ENCODE measurements around the gene CCNT1. TPM values are rescaled to one million over a fixed set of nuclear protein-coding genes. Genes with fewer than 3 reads are reported as not detected.
"Not testable (repeated sequence)": the region's sequence is repeated elsewhere in the genome, so short reads cannot be mapped to it uniquely, and the experiment has no call there.

Gene CCNT1
- total RNA-seq, 2 donors from 2014 or later = 53.4 to 64.0 TPM

GRCh38 chr12:48645354-48645753 is 71.2 kb downstream of the CCNT1 start:
- not testable (repeated sequence) for H3K27me3 Mint-ChIP-seq; H3K27ac Mint-ChIP-seq; H3K9me3 Mint-ChIP-seq; DNase-seq (ENCODE audit: low spot score); H3K4me3 Mint-ChIP-seq; ATAC-seq; H3K36me3 Mint-ChIP-seq; H3K4me1 Mint-ChIP-seq (ENCODE audit: low read depth in 2 of 2)

- no peak overlapping the region for H3K4me3 Mint-ChIP-seq
- H3K9me3 Mint-ChIP-seq = no peaks in the 10 kb centered on the region
- peaks cover 0 to 3% of the 10 kb centered on the region in 2 donors for H3K4me1 Mint-ChIP-seq (ENCODE audit: low read depth in 2 of 2)
- no peak overlapping the region for H3K27ac Mint-ChIP-seq
- no peak for DNase-seq (ENCODE audit: low spot score)
- peaks cover 3% of the 10 kb centered on the region for H3K36me3 Mint-ChIP-seq
- ATAC-seq = no peak
- no peaks in the 10 kb centered on the region for H3K27me3 Mint-ChIP-seq
Measured at GRCh38 chr12:48643011-48643410, 73.5 kb downstream of the CCNT1 start.

GRCh38 chr12:48641752-48642555 is 74.6 kb downstream of the CCNT1 start:
- not testable (repeated sequence) for H3K4me1 Mint-ChIP-seq (ENCODE audit: low read depth in 2 of 2); H3K4me3 Mint-ChIP-seq; H3K36me3 Mint-ChIP-seq; H3K9me3 Mint-ChIP-seq; H3K27me3 Mint-ChIP-seq; ATAC-seq; H3K27ac Mint-ChIP-seq; DNase-seq (ENCODE audit: low spot score)

GRCh38 chr12:48640854-48641253 is 75.7 kb downstream of the CCNT1 start:
- Mint-ChIP-seq H3K4me1 (ENCODE audit: low read depth in 2 of 2) (no peaks in the 10 kb centered on the region), H3K27ac (no peak overlapping the region), H3K9me3 (no peaks in the 10 kb centered on the region), H3K36me3 (no peaks in the 10 kb centered on the region), H3K27me3 (no peaks in the 10 kb centered on the region), H3K4me3 (no peak overlapping the region)
- DNase-seq (ENCODE audit: low spot score) (no peak), ATAC-seq (no peak)

GRCh38 chr12:48640428-48640827 is 76.1 kb downstream of the CCNT1 start:
- Mint-ChIP-seq H3K9me3 (no peaks in the 10 kb centered on the region), H3K4me3 (no peak overlapping the region), H3K4me1 (ENCODE audit: low read depth in 2 of 2) (no peaks in the 10 kb centered on the region), H3K27me3 (no peaks in the 10 kb centered on the region), H3K36me3 (no peaks in the 10 kb centered on the region), H3K27ac (no peak overlapping the region)
- DNase-seq (ENCODE audit: low spot score) (no peak), ATAC-seq (no peak)

Other genes with a start within 250 kb of the CCNT1 start
- not detected for gene ANP32D, start 244.1 kb downstream of the CCNT1 start, total RNA-seq
- gene C12orf54, start 234.2 kb downstream of the CCNT1 start, total RNA-seq = not detected
- not detected for gene OR8S1, start 191.1 kb downstream of the CCNT1 start, total RNA-seq
- not detected for gene LALBA, start 146.7 kb downstream of the CCNT1 start, total RNA-seq
- 10 to 100 TPM; 42.5 to 77.9 TPM for gene KANSL2, start 34.5 kb downstream of the CCNT1 start, total RNA-seq
- under 1 TPM; 0.22 to 0.40 TPM for gene ADCY6, start 72.4 kb upstream of the CCNT1 start, total RNA-seq
- 10 to 100 TPM in 1 of 2 donors, 1 to 10 TPM in 1; 6.9 to 10.7 TPM for gene CACNB3, start 101.8 kb upstream of the CCNT1 start, total RNA-seq
- 100 to 1,000 TPM; 131 to 162 TPM for gene DDX23, start 135.5 kb upstream of the CCNT1 start, total RNA-seq
- 1 to 10 TPM; 3.4 to 3.7 TPM for gene RND1, start 149.2 kb upstream of the CCNT1 start, total RNA-seq
- gene FKBP11, start 208.8 kb upstream of the CCNT1 start, total RNA-seq = 100 to 1,000 TPM; 101 to 112 TPM
- 100 to 1,000 TPM; 125 to 156 TPM for gene ARF3, start 240.8 kb upstream of the CCNT1 start, total RNA-seq